Heart right ventricle (tissue), 16 donors: ENCODE data around the gene SLIT3. TPM values are rescaled to one million over a fixed set of nuclear protein-coding genes. Genes with fewer than 3 reads are reported as not detected.

Source experiments
- ATAC-seq, 8 donors: fragments of 200-7000 bp; cut with Tn5 transposase; one replicate each; pipeline ENCODE4 v1.9.1; 2020; ENCODE audit warnings: mild to moderate bottlenecking in 8 of 8, moderate library complexity in 8 of 8, moderate number of reproducible peaks in 1 of 8
- DNase-seq, 2 donors: peaks; one replicate each; pipeline ENCODE4 v3.0.0-alpha.2; 2020
- H3K27ac ChIP-seq, 10 donors: fragments of 200-600 bp; sonication (generic) in 2 of 10; one replicate each; pipeline versions ENCODE4 v1.5.0 to v1.8.0; 2020 to 2022; ENCODE audit warnings: mild to moderate bottlenecking in 3 of 10
- H3K27me3 ChIP-seq, 7 donors: fragments of 200-600 bp; one replicate each; pipeline ENCODE4 v1.8.0; 2021 to 2022; ENCODE audit warnings: mild to moderate bottlenecking in 2 of 7
- H3K36me3 ChIP-seq, 9 donors: fragments of 200-600 bp; sonication (generic) in 1 of 9; one replicate each; pipeline versions ENCODE4 v1.5.0 to v1.8.0; 2020 to 2022; ENCODE audit warnings: mild to moderate bottlenecking in 2 of 9
- H3K4me1 ChIP-seq, 9 donors: fragments of 200-600 bp; sonication (generic) in 1 of 9; one replicate each; pipeline versions ENCODE4 v1.5.0 to v1.8.0; 2020 to 2022; ENCODE audit warnings: mild to moderate bottlenecking in 4 of 9
- H3K4me3 ChIP-seq, 10 donors: fragments of 200-600 bp; sonication (generic) in 2 of 10; one replicate each; pipeline versions ENCODE4 v1.5.0 to v1.8.0; 2020 to 2022; ENCODE audit warnings: mild to moderate bottlenecking in 7 of 10, moderate library complexity in 2 of 10
- H3K9me3 ChIP-seq, 11 donors: fragments of 200-600 bp in 10 of 11; sonication (generic) in 2 of 11; one replicate each; pipeline versions ENCODE4 v1.5.0 to v1.8.0; 2013 to 2022; ENCODE audit warnings: mild to moderate bottlenecking in 2 of 11, control low read depth in 1 of 11, moderate library complexity in 1 of 11
- WGBS, 2 donors: extraction: QIAGEN DNeasy Blood & Tissue Kit; methylation state at CpG; one replicate each; pipeline ENCODE4 v1.1.7; 2013; ENCODE audit warnings: inconsistent platforms in 1 of 2; 5-methylcytosine and 5-hydroxymethylcytosine counted together
- intact Hi-C, 10 donors: fragments of 100-400 bp; cut with DNase I; formaldehyde crosslinking; loops; one replicate each; pipeline versions ENCODE4 v1.11.1 to v1.14.2; 2022
- polyA plus RNA-seq, 2 donors: library from polyadenylated mRNA; stranded (reverse); fragments of 200-250 nt; gene quantifications; one replicate each; pipeline ENCODE4 v1.2.3, GENCODE V29; 2013
- total RNA-seq, 10 donors: library from RNA; stranded (reverse); fragmentation: NEBNext Ultra II Directional in 3 of 10; extraction: Animal tissue kit (Norgen Biotek cat#: 25700) in 3 of 10; gene quantifications; one replicate each; pipeline versions ENCODE4 v1.2.1 to v1.2.4, GENCODE V29; 2021 to 2023
- TF ChIP-seq, protein P1 (sequence below), 9 donors: fragments of 200-600 bp; sonication (generic) in 2 of 9; IDR thresholded peaks; one replicate each; pipeline versions ENCODE4 v1.5.0 to v1.8.0; 2021 to 2022; ENCODE audit warnings: antibody characterized with exemption in 9 of 9, mild to moderate bottlenecking in 5 of 9, moderate library complexity in 1 of 9
- donor health status: Arrhythmogenic right ventricular cardiomyopathy.
- donor health status: ischemic (EF 13 %, LVEDD 7.1; RV severe dilation, severe dysfunction).
- donor health status: healthy with polysubstance abuse.
- donor health status: DM: no; HTN: yes; CAD: no.
- donor health status: DM: no; HTN: no; CAD: no.
- donor health status: ischemic (EF 25% LVEDD 6.9; RV normal size, moderate dysfunction).
- donor health status: ischemic (EF 25% LVEDD 5.7; RV mildly dilated, moderate dysfunction).
- donor health status: healthy.
- donor health status: DM: yes; HTN: yes; CAD: no.
- donor health status: Ischemic cardiomyopathy.
- donor health status: ischemic (EF 35%, LVEDD 5.7; RV mildly dilated, moderate dysfunction).
- donor health status: nonischemic (EF 11% LVEDD 7.7; RV severe dilation, severe dysfunction).
- donor health status: DM: yes; HTN: yes; CAD: no.
- donor health status: PGD.
- donor health status: ischemic (EF 29% LVEDD 5.4; RV normal size, mild dysfunction).
- donor health status: nonischemic (EF 23%, LVEDD 6.1; RV moderate dilation, normal function).

SLIT3 gene
- total and polyA plus RNA-seq, 12 donors: 2.0 to 29.2 (median 12.1) TPM

DNA sequence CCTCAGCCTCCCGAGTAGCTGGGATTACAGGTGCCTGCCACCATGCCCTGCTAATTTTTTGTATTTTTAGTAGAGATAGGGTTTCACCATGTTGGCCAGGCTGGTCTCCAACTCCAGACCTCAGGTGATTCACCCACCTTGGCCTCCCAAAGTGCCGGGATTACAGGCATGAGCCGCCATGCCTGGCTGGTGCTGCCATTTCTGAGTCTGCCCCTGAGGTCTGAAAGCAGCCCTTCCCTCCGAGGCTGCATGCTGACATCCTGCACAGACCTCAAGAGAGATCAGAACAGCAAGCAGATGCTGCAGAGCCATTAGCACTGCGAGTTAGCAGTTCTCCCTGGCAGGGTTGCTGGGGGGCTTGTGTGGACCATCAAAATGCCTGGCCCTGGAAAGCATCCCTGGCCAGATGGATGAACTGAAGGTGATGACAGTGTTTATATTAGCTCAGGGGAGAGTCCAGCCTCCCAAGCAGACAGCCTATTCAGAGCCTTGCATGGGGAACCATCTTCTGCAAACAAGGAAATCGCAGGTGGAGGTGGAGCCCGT lies 545.3 kb downstream of the SLIT3 start:
- Histone ChIP-seq H3K27me3 (no peaks in the 10 kb centered on the region), H3K27ac (no peak overlapping the region), H3K4me3 (no peak overlapping the region), H3K36me3 (peaks cover 0 to 15% (median 0%) of the 10 kb centered on the region in 9 donors), H3K4me1 (no peaks in the 10 kb centered on the region), H3K9me3 (no peaks in the 10 kb centered on the region)
- DNase-seq (no peak), ATAC-seq (no peak)
- WGBS, 2 donors: 85 to 88% methylated on average over 7 of the region's 7 CpGs
- TF ChIP-seq, protein P1, sequence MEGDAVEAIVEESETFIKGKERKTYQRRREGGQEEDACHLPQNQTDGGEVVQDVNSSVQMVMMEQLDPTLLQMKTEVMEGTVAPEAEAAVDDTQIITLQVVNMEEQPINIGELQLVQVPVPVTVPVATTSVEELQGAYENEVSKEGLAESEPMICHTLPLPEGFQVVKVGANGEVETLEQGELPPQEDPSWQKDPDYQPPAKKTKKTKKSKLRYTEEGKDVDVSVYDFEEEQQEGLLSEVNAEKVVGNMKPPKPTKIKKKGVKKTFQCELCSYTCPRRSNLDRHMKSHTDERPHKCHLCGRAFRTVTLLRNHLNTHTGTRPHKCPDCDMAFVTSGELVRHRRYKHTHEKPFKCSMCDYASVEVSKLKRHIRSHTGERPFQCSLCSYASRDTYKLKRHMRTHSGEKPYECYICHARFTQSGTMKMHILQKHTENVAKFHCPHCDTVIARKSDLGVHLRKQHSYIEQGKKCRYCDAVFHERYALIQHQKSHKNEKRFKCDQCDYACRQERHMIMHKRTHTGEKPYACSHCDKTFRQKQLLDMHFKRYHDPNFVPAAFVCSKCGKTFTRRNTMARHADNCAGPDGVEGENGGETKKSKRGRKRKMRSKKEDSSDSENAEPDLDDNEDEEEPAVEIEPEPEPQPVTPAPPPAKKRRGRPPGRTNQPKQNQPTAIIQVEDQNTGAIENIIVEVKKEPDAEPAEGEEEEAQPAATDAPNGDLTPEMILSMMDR (IDR thresholded peaks at IDR 0.05): no peak
- intact Hi-C loops: no loop called here

DNA sequence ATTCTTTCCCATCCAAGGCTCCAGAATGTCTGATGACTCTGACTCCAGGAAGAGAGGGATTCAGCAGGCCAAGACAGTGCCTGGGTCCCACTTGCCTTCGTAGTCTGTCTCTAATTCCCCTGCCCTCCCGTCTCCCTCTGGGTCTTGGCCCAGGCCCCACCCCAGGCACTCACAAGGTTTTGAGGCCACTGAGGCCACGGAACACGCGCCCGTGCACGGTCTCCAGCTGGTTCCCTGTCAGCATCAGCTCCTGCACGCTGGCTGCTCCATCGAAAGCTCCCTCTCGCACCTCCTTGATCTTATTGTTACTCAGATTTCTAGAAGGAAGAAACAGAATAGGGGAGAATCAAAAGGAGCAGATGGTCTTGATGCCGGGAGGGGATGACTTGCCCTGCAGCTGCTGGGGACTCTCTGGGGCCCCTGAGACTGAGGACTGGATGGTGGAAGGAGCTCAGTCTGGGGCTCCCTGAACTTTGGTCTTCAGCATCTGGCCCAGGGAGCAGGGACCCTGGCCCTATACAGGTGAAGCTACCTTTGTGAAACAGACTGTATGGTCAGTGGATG lies 547.2 kb downstream of the SLIT3 start:
- H3K36me3 ChIP-seq: peaks cover 0 to 6% (median 0%) of the 10 kb centered on the region in 9 donors
- TF ChIP-seq, protein P1 (IDR thresholded peaks at IDR 0.05): no peak
- no peak overlapping the region for H3K4me3 ChIP-seq
- H3K9me3 ChIP-seq: no peaks in the 10 kb centered on the region
- no peaks in the 10 kb centered on the region for H3K27me3 ChIP-seq
- no peaks in the 10 kb centered on the region for H3K4me1 ChIP-seq
- DNase-seq (no peak), ATAC-seq (no peak)
- intact Hi-C loops: no loop called here
- 91 to 92% methylated on average over 11 of the region's 11 CpGs for WGBS, 2 donors
- no peak overlapping the region for H3K27ac ChIP-seq

DNA sequence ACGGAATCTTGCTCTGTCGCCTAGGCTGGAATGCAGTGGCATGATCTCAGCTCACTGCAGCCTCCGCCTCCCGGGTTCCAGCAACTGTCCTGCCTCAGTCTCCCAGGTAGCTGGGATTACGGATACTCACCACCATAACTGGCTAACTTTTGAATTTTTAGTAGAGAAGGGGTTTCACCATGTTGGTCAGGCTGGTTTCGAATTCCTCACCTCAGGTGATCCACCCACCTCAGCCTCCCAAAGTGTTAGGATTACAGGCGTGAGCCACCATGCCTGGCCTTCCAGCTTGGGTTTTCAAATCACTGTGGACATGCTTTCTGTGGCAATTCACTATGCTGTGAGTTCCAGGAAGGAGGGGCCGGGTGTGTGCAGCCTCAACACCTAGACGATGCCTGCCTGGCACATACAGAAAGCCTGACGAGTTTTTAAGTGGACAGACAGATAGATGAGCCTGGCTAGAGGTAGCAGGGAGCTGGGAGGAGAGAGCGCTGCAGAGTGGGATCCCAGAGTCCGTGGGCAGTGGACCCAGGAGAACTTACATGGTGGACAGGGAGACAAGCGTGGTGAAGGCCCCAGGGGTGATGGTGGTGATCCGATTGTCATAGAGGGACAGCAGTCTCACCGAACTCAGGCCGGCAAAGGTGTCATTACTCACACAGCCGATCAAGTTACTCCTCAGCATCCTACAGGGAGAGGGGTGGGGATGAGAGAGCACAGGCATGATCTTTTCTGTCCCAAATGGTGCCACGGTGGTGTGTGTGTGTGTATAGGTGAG lies 548.3 kb downstream of the SLIT3 start:
- intact Hi-C loops: no loop called here
- 87 to 88% methylated on average over 18 of the region's 18 CpGs for WGBS, 2 donors
- DNase-seq (no peak), ATAC-seq (no peak)
- H3K9me3 ChIP-seq: no peaks in the 10 kb centered on the region
- peaks cover 0 to 9% (median 0%) of the 10 kb centered on the region in 9 donors for H3K36me3 ChIP-seq
- no peaks in the 10 kb centered on the region for H3K4me1 ChIP-seq
- H3K27ac ChIP-seq: no peak overlapping the region
- TF ChIP-seq, protein P1 (IDR thresholded peaks at IDR 0.05): no peak
- H3K27me3 ChIP-seq: no peaks in the 10 kb centered on the region
- H3K4me3 ChIP-seq: no peak overlapping the region

DNA sequence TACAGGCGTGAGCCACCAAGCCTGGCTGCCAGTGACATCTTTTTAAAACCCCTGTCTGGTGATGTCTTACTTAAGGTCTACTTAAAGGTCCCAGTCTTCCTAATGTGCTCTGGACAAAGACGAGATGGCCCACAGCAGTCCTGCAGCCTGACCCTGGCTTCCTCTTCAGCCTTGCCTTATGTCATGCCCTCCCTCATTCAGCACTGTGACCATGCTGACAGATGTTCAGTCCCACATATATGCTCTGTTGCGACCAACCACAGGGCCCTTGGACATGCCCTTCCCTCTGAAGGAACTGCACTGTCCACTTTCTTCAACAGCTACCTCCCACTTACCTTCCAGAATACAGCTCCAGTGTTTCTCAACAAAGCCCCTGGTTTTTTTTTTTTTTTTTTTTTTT lies 548.9 kb downstream of the SLIT3 start:
- intact Hi-C loops: no loop called here
- H3K27ac ChIP-seq: no peak overlapping the region
- ATAC-seq: no peak
- H3K4me3 ChIP-seq: no peak overlapping the region
- no peaks in the 10 kb centered on the region for H3K27me3 ChIP-seq
- no peaks in the 10 kb centered on the region for H3K9me3 ChIP-seq
- TF ChIP-seq, protein P1 (IDR thresholded peaks at IDR 0.05): no peak
- 87% methylated on average over 3 of the region's 3 CpGs for WGBS, 2 donors
- no peak for DNase-seq
- H3K4me1 ChIP-seq: no peaks in the 10 kb centered on the region
- H3K36me3 ChIP-seq: peaks cover 0 to 9% (median 0%) of the 10 kb centered on the region in 9 donors
